Measurements from ENCODE around the gene ZCCHC12.
A peak's percentile ranks its signal among the peaks of the same experiment; 100 is the strongest.

GRCh38 chrX:118807151-118808017 is 16.2 kb upstream of the ZCCHC12 start:
- TF ChIP-seq CTCF (IDR thresholded peaks at IDR 0.05) (peak; percentile 62), EZH2 (IDR thresholded peaks at IDR 0.05) (no peak), EZH2phosphoT487 (IDR thresholded peaks at IDR 0.05) (no peak)

Data from neural progenitor cell (in vitro differentiated cells).